Measurements from ENCODE around the gene AGMO.

AGMO gene

DNA sequence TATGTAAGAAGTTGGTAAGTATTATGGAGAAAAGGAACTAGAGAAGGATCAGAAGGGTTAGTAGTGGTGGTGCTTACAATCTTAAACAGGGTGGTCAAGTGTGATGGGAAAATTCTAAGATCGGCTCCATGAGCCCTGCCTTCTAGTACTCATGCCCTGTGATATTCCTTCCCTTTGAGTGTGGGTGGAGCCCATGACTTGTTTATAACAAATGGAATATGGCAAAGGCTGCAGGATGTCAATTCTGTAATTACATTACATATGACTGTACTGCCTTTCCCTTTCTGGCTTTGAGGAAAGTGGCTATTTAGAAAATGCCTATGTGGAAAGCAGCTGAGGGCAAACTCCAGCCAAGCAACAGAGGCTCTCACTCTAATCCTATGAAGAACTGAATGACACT is 309.6 kb downstream of the AGMO start:
- no peak for DNase-seq (ENCODE audit: low read depth)
- TF ChIP-seq, protein P1, sequence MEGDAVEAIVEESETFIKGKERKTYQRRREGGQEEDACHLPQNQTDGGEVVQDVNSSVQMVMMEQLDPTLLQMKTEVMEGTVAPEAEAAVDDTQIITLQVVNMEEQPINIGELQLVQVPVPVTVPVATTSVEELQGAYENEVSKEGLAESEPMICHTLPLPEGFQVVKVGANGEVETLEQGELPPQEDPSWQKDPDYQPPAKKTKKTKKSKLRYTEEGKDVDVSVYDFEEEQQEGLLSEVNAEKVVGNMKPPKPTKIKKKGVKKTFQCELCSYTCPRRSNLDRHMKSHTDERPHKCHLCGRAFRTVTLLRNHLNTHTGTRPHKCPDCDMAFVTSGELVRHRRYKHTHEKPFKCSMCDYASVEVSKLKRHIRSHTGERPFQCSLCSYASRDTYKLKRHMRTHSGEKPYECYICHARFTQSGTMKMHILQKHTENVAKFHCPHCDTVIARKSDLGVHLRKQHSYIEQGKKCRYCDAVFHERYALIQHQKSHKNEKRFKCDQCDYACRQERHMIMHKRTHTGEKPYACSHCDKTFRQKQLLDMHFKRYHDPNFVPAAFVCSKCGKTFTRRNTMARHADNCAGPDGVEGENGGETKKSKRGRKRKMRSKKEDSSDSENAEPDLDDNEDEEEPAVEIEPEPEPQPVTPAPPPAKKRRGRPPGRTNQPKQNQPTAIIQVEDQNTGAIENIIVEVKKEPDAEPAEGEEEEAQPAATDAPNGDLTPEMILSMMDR (IDR thresholded peaks at IDR 0.05; ENCODE audit: low read length, missing control alignments) = no peak

DNA sequence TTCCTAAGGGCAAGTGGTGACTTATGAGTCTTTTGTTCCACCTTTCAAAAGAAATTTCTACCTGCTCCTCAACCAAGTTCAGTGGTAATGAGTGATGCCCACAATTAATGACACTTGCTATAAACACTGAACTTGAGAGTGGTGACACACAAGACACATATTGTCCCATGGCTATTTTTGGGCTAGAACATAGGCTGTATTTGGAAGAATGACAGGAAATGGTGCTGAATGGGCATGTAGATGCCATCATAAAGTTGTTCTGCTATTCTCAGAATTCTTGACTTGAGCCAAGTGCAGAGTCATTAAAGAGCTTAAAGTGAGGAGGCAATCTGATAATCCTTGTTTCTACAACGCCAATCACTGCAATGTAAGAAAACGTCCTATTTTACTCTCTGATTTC is 313.3 kb downstream of the AGMO start:
- TF ChIP-seq, protein P1 (IDR thresholded peaks at IDR 0.05; ENCODE audit: low read length, missing control alignments) = no peak
- no peak overlapping the region for H3K4me3 ChIP-seq (replicated peaks; ENCODE audit: low read depth, low read length)

More for the DNA sequence above, 309.6 kb downstream of the AGMO start:
- no peak overlapping the region for H3K4me3 ChIP-seq (replicated peaks; ENCODE audit: low read depth, low read length)

DNA sequence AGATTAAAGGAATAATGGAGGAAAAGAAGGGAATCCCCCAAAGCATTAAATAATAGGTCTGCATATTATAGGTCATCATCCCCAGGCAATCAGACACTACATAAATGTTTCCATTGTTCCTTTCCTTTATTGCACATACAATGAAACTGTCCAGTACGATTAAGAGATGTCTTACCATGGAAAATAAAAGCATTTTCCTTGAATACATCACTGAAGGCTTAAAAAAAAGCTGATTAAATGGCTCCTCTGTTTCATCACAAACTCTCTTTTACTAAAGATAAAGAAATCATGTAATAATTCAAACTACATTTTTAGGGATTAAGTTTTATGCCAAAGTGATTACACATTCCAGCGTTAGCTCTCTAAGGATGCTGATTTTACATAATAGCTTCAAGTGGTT is 316.0 kb downstream of the AGMO start:
- no peak for DNase-seq (ENCODE audit: low read depth)
- H3K4me3 ChIP-seq (replicated peaks; ENCODE audit: low read depth, low read length) = no peak overlapping the region
- TF ChIP-seq, protein P1 (IDR thresholded peaks at IDR 0.05; ENCODE audit: low read length, missing control alignments) = no peak

More for the DNA sequence above, 313.3 kb downstream of the AGMO start:
- DNase-seq (ENCODE audit: low read depth) = no peak

- no peak overlapping the region for H3K4me3 ChIP-seq (replicated peaks; ENCODE audit: low read depth, low read length)
Observed at GRCh38 chr7:15239801-15240200, 322.0 kb downstream of the AGMO start.

GRCh38 chr7:15236952-15237351 is 324.9 kb downstream of the AGMO start:
- TF ChIP-seq, protein P1 (IDR thresholded peaks at IDR 0.05; ENCODE audit: low read length, missing control alignments) = no peak
- no peak for DNase-seq (ENCODE audit: low read depth)
- H3K4me3 ChIP-seq (replicated peaks; ENCODE audit: low read depth, low read length) = no peak overlapping the region

More at GRCh38 chr7:15239801-15240200, 322.0 kb downstream of the AGMO start:
- peak; percentile 16 for DNase-seq (ENCODE audit: low read depth)
- TF ChIP-seq, protein P1 (IDR thresholded peaks at IDR 0.05; ENCODE audit: low read length, missing control alignments) = no peak

DNA sequence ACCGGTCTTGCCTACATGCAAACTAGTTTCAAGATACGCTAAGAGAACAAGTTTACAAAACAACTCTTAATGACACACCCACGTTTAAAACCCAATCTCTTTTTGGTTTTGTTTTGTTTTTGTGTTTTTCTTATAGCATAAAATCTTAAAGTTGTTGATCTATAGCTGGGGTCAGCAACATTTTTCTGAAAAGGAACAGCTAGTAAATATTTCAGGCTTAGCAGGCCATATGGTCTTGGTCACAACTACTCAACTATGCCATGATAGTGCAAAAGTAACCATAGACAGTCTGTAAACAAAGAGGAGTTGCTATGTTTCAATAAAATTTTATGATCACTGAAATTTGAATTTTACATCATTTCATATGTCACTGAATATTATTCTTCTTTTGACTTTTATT is 327.4 kb downstream of the AGMO start:
- no peak for DNase-seq (ENCODE audit: low read depth)
- no peak overlapping the region for H3K4me3 ChIP-seq (replicated peaks; ENCODE audit: low read depth, low read length)
- TF ChIP-seq, protein P1 (IDR thresholded peaks at IDR 0.05; ENCODE audit: low read length, missing control alignments) = no peak

DNA sequence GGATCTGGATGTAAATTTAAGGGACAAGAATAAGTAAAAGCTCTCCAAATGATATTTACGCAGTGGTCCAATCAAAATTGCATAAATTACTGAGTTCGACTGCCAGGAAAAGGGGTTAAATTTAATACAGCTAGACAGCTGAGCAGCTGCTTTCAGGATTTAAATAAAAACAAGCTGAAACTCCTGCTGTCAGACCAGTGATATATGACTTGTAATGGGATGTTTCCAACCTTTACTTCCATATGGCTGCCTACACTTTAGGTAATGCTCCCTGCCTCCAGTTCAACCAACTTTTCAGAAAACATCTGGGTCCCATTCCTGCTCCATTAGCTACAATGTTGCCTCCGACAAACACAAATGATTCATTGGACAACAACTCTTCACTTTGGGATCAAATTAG is 333.0 kb downstream of the AGMO start:
- TF ChIP-seq, protein P1 (IDR thresholded peaks at IDR 0.05; ENCODE audit: low read length, missing control alignments) = no peak
- no peak overlapping the region for H3K4me3 ChIP-seq (replicated peaks; ENCODE audit: low read depth, low read length)
- DNase-seq (ENCODE audit: low read depth) = no peak
